GM23248 (cell line): ENCODE measurements around the gene ADGRL2. TPM values are rescaled to one million over a fixed set of nuclear protein-coding genes. Genes with fewer than 3 reads are reported as not detected.
A peak's percentile ranks its signal among the peaks of the same experiment; 100 is the strongest.

Experiments
- DNase-seq: peaks from one replicate; pipeline ENCODE4 v3.0.0-alpha.2; 2015
- H2AFZ ChIP-seq: fragments of 200-600 bp; sonication (generic); 2 replicates; pipeline ENCODE4 v1.6.1; 2016; ENCODE audit warnings: antibody characterized with exemption
- H3F3A ChIP-seq: fragments of 200-600 bp; sonication (generic); 2 replicates; pipeline ENCODE4 v1.6.1; 2016; ENCODE audit warnings: mild to moderate bottlenecking, antibody characterized with exemption, mixed run types; ENCODE audit not compliant: insufficient read depth
- H3K27ac ChIP-seq: fragments of 200-600 bp; sonication (generic); 2 replicates; pipeline ENCODE4 v1.5.1; 2016; ENCODE audit warnings: mild to moderate bottlenecking
- H3K27me3 ChIP-seq: fragments of 200-600 bp; sonication (generic); replicated peaks from 2 replicates; pipeline ENCODE4 v1.6.1; 2016; ENCODE audit warnings: mild to moderate bottlenecking; ENCODE audit not compliant: insufficient read depth
- H3K36me3 ChIP-seq: fragments of 200-600 bp; sonication (generic); 2 replicates; pipeline ENCODE4 v1.6.1; 2016; ENCODE audit warnings: low read depth, mild to moderate bottlenecking
- H3K4me1 ChIP-seq: fragments of 200-600 bp; sonication (generic); 2 replicates; pipeline ENCODE4 v1.6.1; 2016; ENCODE audit warnings: mild to moderate bottlenecking; ENCODE audit not compliant: insufficient read depth
- H3K4me2 ChIP-seq: fragments of 200-600 bp; sonication (generic); one replicate; pipeline ENCODE4 v1.6.1; 2016; ENCODE audit warnings: mild to moderate bottlenecking; ENCODE audit not compliant: unreplicated experiment
- H3K4me3 ChIP-seq: fragments of 200-600 bp; sonication (generic); 2 replicates; pipeline ENCODE4 v1.5.1; 2016; ENCODE audit warnings: mild to moderate bottlenecking
- H3K79me2 ChIP-seq: fragments of 200-600 bp; sonication (generic); 2 replicates; pipeline ENCODE4 v1.6.1; 2016; ENCODE audit warnings: mild to moderate bottlenecking; ENCODE audit not compliant: insufficient read depth
- H3K9ac ChIP-seq: fragments of 200-600 bp; sonication (generic); 2 replicates; pipeline ENCODE4 v1.6.1; 2016; ENCODE audit warnings: mild to moderate bottlenecking
- H3K9me2 ChIP-seq: fragments of 200-600 bp; sonication (generic); 2 replicates; pipeline ENCODE4 v1.6.1; 2016; ENCODE audit warnings: mixed run types, mild to moderate bottlenecking, moderate library complexity; ENCODE audit not compliant: insufficient read depth
- H3K9me3 ChIP-seq: fragments of 200-600 bp; sonication (generic); one replicate; pipeline ENCODE4 v1.6.1; 2017; ENCODE audit warnings: low read depth
- H4K20me1 ChIP-seq: fragments of 200-600 bp; sonication (generic); 2 replicates; pipeline ENCODE4 v1.6.0; 2016; ENCODE audit not compliant: insufficient read depth
- EZH2 ChIP-seq: fragments of 200-600 bp; sonication (generic); IDR thresholded peaks from 2 replicates; pipeline ENCODE4 v1.6.1; 2018; ENCODE audit warnings: antibody characterized with exemption, mild to moderate bottlenecking; ENCODE audit not compliant: insufficient read depth, poor library complexity, severe bottlenecking
- EZH2phosphoT487 ChIP-seq: fragments of 200-600 bp; sonication (generic); IDR thresholded peaks from 2 replicates; pipeline ENCODE4 v1.6.1; 2018; ENCODE audit warnings: antibody characterized with exemption, moderate library complexity, mild to moderate bottlenecking, low read depth; ENCODE audit not compliant: insufficient read depth
- WGBS, 2 experiments: methylation state at CpG; one replicate each; pipeline ENCODE4 v1.1.6; 2015 to 2017; ENCODE audit warnings: low lambda C conversion rate in 2 of 2, low coverage in 1 of 2; ENCODE audit errors: missing lambda C conversion rate in 2 of 2; 5-methylcytosine and 5-hydroxymethylcytosine counted together
- in situ Hi-C: fragments of 300-500 bp; cut with MboI; formaldehyde crosslinking; loops from 2 replicates; pipeline ENCODE4 v1.15.0; 2020
- polyA plus RNA-seq: library from polyadenylated mRNA; unstranded; fragments of >200 nt; fragmentation: Nextera tagmentation; extraction: Ambion mirVana; gene quantifications from 2 replicates; pipeline ENCODE4 v1.2.1, GENCODE V29; 2016
- total RNA-seq: library from RNA; depleted of rRNA; stranded (reverse); fragments of >200 nt; shearing (Covaris generic); gene quantifications from 2 replicates; pipeline ENCODE4 v1.2.3, GENCODE V29; 2014

ADGRL2 gene
- total and polyA plus RNA-seq, 2 experiments from 2014 or later = 12.3 to 41.6 TPM

- Histone ChIP-seq H3K9me2 (no peaks in the 10 kb centered on the region), H3K4me3 (no peak overlapping the region), H3K36me3 (peaks cover 7% of the 10 kb centered on the region; the same call in 1 of the 2 replicates), H3K4me2 (no peak overlapping the region), H3F3A (no peaks in the 10 kb centered on the region), H3K79me2 (0 out of 2 replicates have a peak, but pooled peaks cover 11% of the 10 kb centered on the region), H4K20me1 (0 out of 2 replicates have a peak, but pooled peaks cover 2% of the 10 kb centered on the region), H3K27me3 (no peaks in the 10 kb centered on the region), H3K4me1 (no peaks in the 10 kb centered on the region), H2AFZ (no peak overlapping the region), H3K27ac (no peak overlapping the region), H3K9ac (no peak overlapping the region), H3K9me3 (no peaks in the 10 kb centered on the region)
- 95 to 100% methylated on average over 2 of the region's 2 CpGs for WGBS, 2 experiments
- in situ Hi-C loops = no loop called here
- TF ChIP-seq EZH2phosphoT487 (no peak), EZH2 (no peak)
- no peak for DNase-seq
Observed at GRCh38 chr1:81907575-81907974, 106.8 kb downstream of the ADGRL2 start.

GRCh38 chr1:81912383-81912782, 111.6 kb downstream of the ADGRL2 start:
- 95 to 97% methylated on average over 3 of the region's 3 CpGs for WGBS, 2 experiments
- Histone ChIP-seq H3K4me1 (no peaks in the 10 kb centered on the region), H3F3A (no peaks in the 10 kb centered on the region), H4K20me1 (0 out of 2 replicates have a peak, but pooled peaks cover 4% of the 10 kb centered on the region), H3K4me3 (no peak overlapping the region), H3K9ac (no peak overlapping the region), H3K9me2 (no peaks in the 10 kb centered on the region), H3K27ac (no peak overlapping the region), H3K79me2 (no peaks in the 10 kb centered on the region), H3K4me2 (no peak overlapping the region), H3K27me3 (no peaks in the 10 kb centered on the region), H3K36me3 (peaks cover 2% of the 10 kb centered on the region; the same call in 1 of the 2 replicates), H2AFZ (no peak overlapping the region), H3K9me3 (no peaks in the 10 kb centered on the region)
- DNase-seq = no peak
- in situ Hi-C loops = no loop called here
- TF ChIP-seq EZH2 = no peak
- no peak for TF ChIP-seq EZH2phosphoT487

- Histone ChIP-seq H4K20me1 (0 out of 2 replicates have a peak, but pooled peaks cover 4% of the 10 kb centered on the region), H3K4me3 (no peak overlapping the region), H2AFZ (no peak overlapping the region), H3K79me2 (no peaks in the 10 kb centered on the region), H3K9me2 (no peaks in the 10 kb centered on the region), H3F3A (no peaks in the 10 kb centered on the region), H3K9ac (no peak overlapping the region), H3K27ac (no peak overlapping the region), H3K4me1 (peaks cover 9% of the 10 kb centered on the region; the same call in 1 of the 2 replicates), H3K27me3 (no peaks in the 10 kb centered on the region), H3K4me2 (no peak overlapping the region), H3K36me3 (no peaks in the 10 kb centered on the region), H3K9me3 (no peaks in the 10 kb centered on the region)
- 84 to 85% methylated on average over 3 of the region's 3 CpGs for WGBS, 2 experiments
- DNase-seq = no peak
- in situ Hi-C loops = no loop called here
- no peak for TF ChIP-seq EZH2phosphoT487
Observed at GRCh38 chr1:81915937-81916336, 115.2 kb downstream of the ADGRL2 start.

GRCh38 chr1:81920245-81920740, 119.6 kb downstream of the ADGRL2 start:
- in situ Hi-C loops = no loop called here
- no peaks in the 10 kb centered on the region for H3K36me3 ChIP-seq
- no peaks in the 10 kb centered on the region for H3K27me3 ChIP-seq
- WGBS, 2 experiments = 46 to 54% methylated on average over 6 of the region's 6 CpGs
- peaks cover 11% of the 10 kb centered on the region; the same call in 1 of the 2 replicates for H3K4me1 ChIP-seq
- H3K9me3 ChIP-seq = no peaks in the 10 kb centered on the region
- DNase-seq = peak; percentile 62
- H4K20me1 ChIP-seq = no peaks in the 10 kb centered on the region
- TF ChIP-seq EZH2 (no peak), EZH2phosphoT487 (no peak)
- H3F3A ChIP-seq = no peaks in the 10 kb centered on the region
- H2AFZ ChIP-seq = peak overlapping the region; percentile 47
- no peaks in the 10 kb centered on the region for H3K79me2 ChIP-seq
- H3K4me3 ChIP-seq = peak overlapping the region; percentile 36
- H3K27ac ChIP-seq = peak overlapping the region; percentile 10; the same call in 1 of the 2 replicates
- no peak overlapping the region for H3K9ac ChIP-seq
- peak overlapping the region; percentile 30 for H3K4me2 ChIP-seq
- no peaks in the 10 kb centered on the region for H3K9me2 ChIP-seq
